MCF 10A (cell line): ENCODE measurements around the gene RAB36. TPM values are rescaled to one million over a fixed set of nuclear protein-coding genes. Genes with fewer than 3 reads are reported as not detected.

Experiments
- BruUV-seq: library from RNA; stranded (reverse); fragments of 400-500 nt; replicated peaks from 2 replicates; lab custom pipeline; 2021; lab: Mats Ljungman, UMichigan
- CTCF ChIA-PET: fragments of 300-600 bp; sonication (Branson Sonifier 250); formaldehyde crosslinking; extraction: SDS; loops from one replicate; lab custom pipeline; 2021; ENCODE audit warnings: antibody characterized with exemption, inconsistent platforms; lab: Yijun Ruan, JAX
- POLR2A ChIA-PET: fragments of 300-600, 350-650 bp; sonication (Branson Sonifier 250); formaldehyde crosslinking; extraction: SDS; loops from one replicate; lab custom pipeline; 2020; ENCODE audit warnings: antibody characterized with exemption, inconsistent platforms; lab: Yijun Ruan, JAX
- DNase-seq: peaks from one replicate; pipeline ENCODE4 v3.0.0-alpha.2; 2018; ENCODE audit not compliant: unreplicated experiment
- H3K27ac Mint-ChIP-seq: one replicate; pipeline ENCODE4 v1.8.0; 2022; ENCODE audit warnings: mild to moderate bottlenecking, low read depth, mixed read lengths; ENCODE audit not compliant: unreplicated experiment
- H3K27me3 Mint-ChIP-seq: one replicate; pipeline ENCODE4 v1.8.0; 2022; ENCODE audit warnings: mixed read lengths; ENCODE audit not compliant: insufficient read depth, unreplicated experiment
- H3K36me3 Mint-ChIP-seq: one replicate; pipeline ENCODE4 v1.8.0; 2022; ENCODE audit warnings: mild to moderate bottlenecking, moderate library complexity, mixed read lengths; ENCODE audit not compliant: insufficient read depth, unreplicated experiment
- H3K4me1 Mint-ChIP-seq: one replicate; pipeline ENCODE4 v1.8.0; 2022; ENCODE audit warnings: mixed read lengths; ENCODE audit not compliant: insufficient read depth, unreplicated experiment
- H3K4me3 Mint-ChIP-seq: one replicate; pipeline ENCODE4 v1.8.0; 2022; ENCODE audit warnings: mild to moderate bottlenecking, moderate library complexity, mixed read lengths; ENCODE audit not compliant: unreplicated experiment
- H3K9me3 Mint-ChIP-seq: one replicate; pipeline ENCODE4 v1.8.0; 2022; ENCODE audit warnings: mixed read lengths; ENCODE audit not compliant: unreplicated experiment
- intact Hi-C: fragments of 100-400 bp; cut with micrococcal nuclease; formaldehyde crosslinking; loops from 2 replicates; pipeline ENCODE4 v1.14.1; 2022
- total RNA-seq: library from RNA; stranded (reverse); gene quantifications from 2 replicates; pipeline ENCODE4 v1.2.3, GENCODE V29; 2022
- TF ChIP-seq, protein P1 (sequence below): fragments of 200-600 bp; IDR thresholded peaks from one replicate; pipeline ENCODE4 v1.8.0; 2022; ENCODE audit warnings: antibody characterized with exemption, mild to moderate bottlenecking; ENCODE audit not compliant: unreplicated experiment

RAB36 gene
- total RNA-seq, 1 experiment from 2014 or later: 8.5 TPM

DNA sequence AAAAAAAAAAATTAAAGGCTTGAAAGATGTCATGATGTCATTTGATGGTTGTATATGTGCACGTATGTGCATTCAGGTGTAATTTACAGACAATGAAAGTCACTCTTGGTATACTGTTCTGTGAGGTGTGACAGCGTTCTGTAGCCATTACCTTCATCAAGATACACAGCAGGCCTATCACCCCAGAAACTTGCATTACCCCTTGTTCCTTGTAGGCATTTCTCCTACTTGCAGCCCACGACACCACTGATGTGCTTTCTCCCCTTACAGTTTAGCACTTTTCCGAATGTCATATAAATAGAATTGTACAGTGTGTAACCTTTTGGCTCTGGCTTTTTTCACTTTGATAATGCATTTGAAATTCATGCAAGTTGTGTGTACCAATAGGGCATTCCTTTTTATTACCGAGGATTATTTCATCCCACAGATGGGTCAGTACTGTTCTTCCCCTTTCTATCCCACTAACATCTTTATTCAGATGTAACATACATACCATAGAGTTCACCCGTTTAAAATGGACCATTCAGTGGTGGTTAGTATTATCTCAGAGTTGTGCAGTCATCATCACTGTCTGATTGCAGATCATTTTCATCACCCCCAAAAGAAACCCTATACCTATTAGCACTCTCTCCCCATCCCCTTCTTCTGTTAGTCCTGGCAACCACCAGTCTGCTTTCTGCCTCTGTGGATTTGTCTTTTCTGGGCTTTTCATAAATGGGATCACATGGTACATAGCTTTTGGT, 65.3 kb downstream of the RAB36 start:
- intact Hi-C loops: no loop called here
- Mint-ChIP-seq H3K27me3 (no peaks in the 10 kb centered on the region), H3K4me1 (peaks cover 28% of the 10 kb centered on the region), H3K36me3 (no peaks in the 10 kb centered on the region), H3K9me3 (no peaks in the 10 kb centered on the region), H3K27ac (no peak overlapping the region), H3K4me3 (no peak overlapping the region)
- ChIA-PET POLR2A (interaction anchor here (0.7 to 1.8 kb wide), 5 partner anchors 10 to 23 kb away, joined by 3 to 6 read pairs (median 3); no protein-coding TSS in a partner anchor), CTCF (interaction anchor here (0.6 to 1.1 kb wide), 2 partner anchors 32 to 33 kb away, joined by 3 read pairs; no protein-coding TSS in a partner anchor)
- BruUV-seq: no TSS peak
- DNase-seq: no peak
- TF ChIP-seq, protein P1, sequence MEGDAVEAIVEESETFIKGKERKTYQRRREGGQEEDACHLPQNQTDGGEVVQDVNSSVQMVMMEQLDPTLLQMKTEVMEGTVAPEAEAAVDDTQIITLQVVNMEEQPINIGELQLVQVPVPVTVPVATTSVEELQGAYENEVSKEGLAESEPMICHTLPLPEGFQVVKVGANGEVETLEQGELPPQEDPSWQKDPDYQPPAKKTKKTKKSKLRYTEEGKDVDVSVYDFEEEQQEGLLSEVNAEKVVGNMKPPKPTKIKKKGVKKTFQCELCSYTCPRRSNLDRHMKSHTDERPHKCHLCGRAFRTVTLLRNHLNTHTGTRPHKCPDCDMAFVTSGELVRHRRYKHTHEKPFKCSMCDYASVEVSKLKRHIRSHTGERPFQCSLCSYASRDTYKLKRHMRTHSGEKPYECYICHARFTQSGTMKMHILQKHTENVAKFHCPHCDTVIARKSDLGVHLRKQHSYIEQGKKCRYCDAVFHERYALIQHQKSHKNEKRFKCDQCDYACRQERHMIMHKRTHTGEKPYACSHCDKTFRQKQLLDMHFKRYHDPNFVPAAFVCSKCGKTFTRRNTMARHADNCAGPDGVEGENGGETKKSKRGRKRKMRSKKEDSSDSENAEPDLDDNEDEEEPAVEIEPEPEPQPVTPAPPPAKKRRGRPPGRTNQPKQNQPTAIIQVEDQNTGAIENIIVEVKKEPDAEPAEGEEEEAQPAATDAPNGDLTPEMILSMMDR: no peak

GRCh38 chr22:23211622-23212021, 66.3 kb downstream of the RAB36 start:
- Mint-ChIP-seq H3K4me3 (no peak overlapping the region), H3K27me3 (no peaks in the 10 kb centered on the region), H3K9me3 (no peaks in the 10 kb centered on the region), H3K36me3 (no peaks in the 10 kb centered on the region), H3K4me1 (peaks cover 22% of the 10 kb centered on the region), H3K27ac (no peak overlapping the region)
- intact Hi-C loops: no loop called here
- ChIA-PET POLR2A (interaction anchor here (1.4 to 1.6 kb wide), 2 partner anchors 9 to 14 kb away, joined by 3 to 4 read pairs; no protein-coding TSS in a partner anchor), CTCF (interaction anchor here (0.6 to 1.1 kb wide), 3 partner anchors 34 to 105 kb away, joined by 3 to 4 read pairs (median 3); no protein-coding TSS in a partner anchor)
- no peak for DNase-seq
- no TSS peak for BruUV-seq
- TF ChIP-seq, protein P1: no peak

- Mint-ChIP-seq H3K27me3 (no peaks in the 10 kb centered on the region), H3K4me3 (no peak overlapping the region), H3K9me3 (no peaks in the 10 kb centered on the region), H3K36me3 (no peaks in the 10 kb centered on the region), H3K27ac (no peak overlapping the region), H3K4me1 (peaks cover 17% of the 10 kb centered on the region)
- ChIA-PET CTCF (interaction anchor here (0.6 to 1.1 kb wide), 3 partner anchors 35 to 104 kb away, joined by 3 to 4 read pairs (median 3); no protein-coding TSS in a partner anchor), POLR2A (interaction anchor here (1.4 to 1.6 kb wide), 2 partner anchors 8 to 13 kb away, joined by 3 to 4 read pairs; no protein-coding TSS in a partner anchor)
- intact Hi-C loops: no loop called here
- BruUV-seq: no TSS peak
- DNase-seq: no peak
- TF ChIP-seq, protein P1: no peak
Measured at GRCh38 chr22:23212061-23213021, 67.1 kb downstream of the RAB36 start.
